ENCODE results near the gene TNS3. TPM values are rescaled to one million over a fixed set of nuclear protein-coding genes. Genes with fewer than 3 reads are reported as not detected.

Gene TNS3
- total RNA-seq, 4 donors from 2014 or later = 27.2 to 110 (median 47.5) TPM

DNA sequence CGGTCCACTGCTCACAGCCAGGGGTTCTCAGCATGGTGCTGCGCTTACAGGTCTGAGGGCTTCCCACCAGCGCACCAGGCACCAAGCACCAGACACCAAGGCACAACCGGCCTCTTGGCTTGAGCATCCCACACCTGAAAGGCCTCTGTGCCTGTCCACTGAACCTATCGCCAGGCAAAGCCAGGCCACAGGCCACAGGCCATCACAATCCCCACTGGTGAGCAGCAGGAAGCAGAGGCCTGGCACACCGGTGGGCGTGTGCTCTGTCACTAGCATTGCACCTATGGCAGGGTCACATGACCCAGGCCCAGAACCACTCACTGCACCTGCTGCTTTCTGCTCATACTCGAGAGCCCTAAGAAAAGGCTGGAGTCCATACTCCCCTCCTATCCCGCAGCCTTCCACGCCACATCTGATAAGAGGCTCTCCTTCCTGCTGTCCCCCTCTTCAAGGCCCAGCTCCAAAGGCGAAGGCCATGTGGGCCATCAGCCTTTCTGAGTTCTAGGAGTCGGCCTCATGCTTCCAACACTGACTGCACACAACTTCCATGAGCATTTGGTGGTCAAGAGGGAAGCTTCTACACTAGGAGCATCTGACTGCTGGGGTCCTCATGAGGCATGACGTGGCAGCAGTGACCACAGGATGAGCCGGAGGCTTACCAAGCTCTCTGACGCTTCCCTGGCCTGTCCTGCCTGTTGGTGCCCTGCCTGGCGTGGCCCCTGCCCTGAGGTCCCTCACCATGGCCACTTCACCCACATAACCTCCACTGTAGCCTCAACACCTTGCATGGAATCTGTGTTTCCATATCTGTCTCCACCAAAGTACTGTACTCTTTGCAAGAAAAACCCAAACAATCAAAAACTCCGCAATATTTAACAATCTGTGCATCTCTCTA lies 166.3 kb downstream of the TNS3 start:
- Histone ChIP-seq H3K9me3 (no peaks in the 10 kb centered on the region), H3K4me1 (no peaks in the 10 kb centered on the region), H3K27ac (no peak overlapping the region), H3K27me3 (no peaks in the 10 kb centered on the region), H3K36me3 (no peaks in the 10 kb centered on the region), H3K4me3 (no peak overlapping the region)
- TF ChIP-seq POLR2A (IDR thresholded peaks at IDR 0.05) = no peak
- TF ChIP-seq, protein P1, sequence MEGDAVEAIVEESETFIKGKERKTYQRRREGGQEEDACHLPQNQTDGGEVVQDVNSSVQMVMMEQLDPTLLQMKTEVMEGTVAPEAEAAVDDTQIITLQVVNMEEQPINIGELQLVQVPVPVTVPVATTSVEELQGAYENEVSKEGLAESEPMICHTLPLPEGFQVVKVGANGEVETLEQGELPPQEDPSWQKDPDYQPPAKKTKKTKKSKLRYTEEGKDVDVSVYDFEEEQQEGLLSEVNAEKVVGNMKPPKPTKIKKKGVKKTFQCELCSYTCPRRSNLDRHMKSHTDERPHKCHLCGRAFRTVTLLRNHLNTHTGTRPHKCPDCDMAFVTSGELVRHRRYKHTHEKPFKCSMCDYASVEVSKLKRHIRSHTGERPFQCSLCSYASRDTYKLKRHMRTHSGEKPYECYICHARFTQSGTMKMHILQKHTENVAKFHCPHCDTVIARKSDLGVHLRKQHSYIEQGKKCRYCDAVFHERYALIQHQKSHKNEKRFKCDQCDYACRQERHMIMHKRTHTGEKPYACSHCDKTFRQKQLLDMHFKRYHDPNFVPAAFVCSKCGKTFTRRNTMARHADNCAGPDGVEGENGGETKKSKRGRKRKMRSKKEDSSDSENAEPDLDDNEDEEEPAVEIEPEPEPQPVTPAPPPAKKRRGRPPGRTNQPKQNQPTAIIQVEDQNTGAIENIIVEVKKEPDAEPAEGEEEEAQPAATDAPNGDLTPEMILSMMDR (IDR thresholded peaks at IDR 0.05) = no peak
- no peak for DNase-seq
- intact Hi-C loops (cut with DNase I; ENCODE audit: low total_unique reads) = no loop called here

DNA sequence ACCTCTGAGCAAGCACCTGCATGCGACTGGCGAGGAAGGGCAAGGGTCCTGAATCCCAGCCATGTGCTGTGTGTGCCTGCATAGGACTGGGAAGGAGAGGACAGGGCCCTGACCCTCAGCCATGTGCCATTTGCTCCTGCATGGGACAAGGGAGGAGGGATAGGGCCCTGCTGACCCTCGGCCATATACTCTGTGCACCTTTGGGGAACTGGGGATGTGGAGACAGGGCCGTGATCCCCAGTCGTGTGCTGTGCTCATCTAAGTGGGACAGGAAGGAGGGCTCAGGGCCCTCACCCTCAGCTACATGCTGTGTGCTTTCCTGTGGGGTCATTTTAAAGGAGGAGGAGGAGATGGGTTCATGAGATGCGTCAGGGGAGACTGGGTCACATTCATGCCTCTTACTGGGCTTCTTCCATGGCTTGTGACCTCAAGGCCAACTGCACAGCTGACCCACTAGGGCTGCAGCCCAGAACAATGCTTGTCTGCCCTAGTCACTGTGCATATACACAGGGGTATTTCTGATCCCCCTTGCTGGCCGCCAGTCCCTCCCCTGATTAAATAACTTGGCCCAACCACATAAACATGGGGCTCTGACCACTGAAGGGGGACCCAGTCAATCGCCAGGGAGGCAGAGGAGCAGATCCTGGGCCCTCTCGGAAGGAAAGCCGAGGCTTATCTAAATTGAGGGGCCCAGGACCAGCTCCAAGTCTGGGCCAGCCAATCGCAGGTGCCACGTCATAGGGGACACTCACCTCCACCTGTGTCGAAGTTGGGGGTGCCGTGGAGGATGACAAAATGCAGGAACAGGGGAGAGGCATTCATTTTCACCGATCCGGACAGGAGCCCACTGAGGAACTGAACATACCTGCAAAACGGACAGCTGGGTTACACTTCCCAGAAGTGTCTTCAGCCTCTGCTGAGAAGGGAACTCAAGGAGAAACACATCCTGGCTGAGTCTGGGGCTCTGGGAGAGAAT lies 167.3 kb downstream of the TNS3 start:
- H3K27ac ChIP-seq = no peak overlapping the region
- no peak overlapping the region for H3K4me3 ChIP-seq
- H3K36me3 ChIP-seq = no peaks in the 10 kb centered on the region
- H3K4me1 ChIP-seq = no peaks in the 10 kb centered on the region
- intact Hi-C loops (cut with DNase I; ENCODE audit: low total_unique reads) = no loop called here
- DNase-seq = peak in 1 of 2 donors; percentile 7
- no peaks in the 10 kb centered on the region for H3K9me3 ChIP-seq
- H3K27me3 ChIP-seq = no peaks in the 10 kb centered on the region
- no peak for TF ChIP-seq POLR2A (IDR thresholded peaks at IDR 0.05)
- TF ChIP-seq, protein P1 (IDR thresholded peaks at IDR 0.05) = no peak

DNA sequence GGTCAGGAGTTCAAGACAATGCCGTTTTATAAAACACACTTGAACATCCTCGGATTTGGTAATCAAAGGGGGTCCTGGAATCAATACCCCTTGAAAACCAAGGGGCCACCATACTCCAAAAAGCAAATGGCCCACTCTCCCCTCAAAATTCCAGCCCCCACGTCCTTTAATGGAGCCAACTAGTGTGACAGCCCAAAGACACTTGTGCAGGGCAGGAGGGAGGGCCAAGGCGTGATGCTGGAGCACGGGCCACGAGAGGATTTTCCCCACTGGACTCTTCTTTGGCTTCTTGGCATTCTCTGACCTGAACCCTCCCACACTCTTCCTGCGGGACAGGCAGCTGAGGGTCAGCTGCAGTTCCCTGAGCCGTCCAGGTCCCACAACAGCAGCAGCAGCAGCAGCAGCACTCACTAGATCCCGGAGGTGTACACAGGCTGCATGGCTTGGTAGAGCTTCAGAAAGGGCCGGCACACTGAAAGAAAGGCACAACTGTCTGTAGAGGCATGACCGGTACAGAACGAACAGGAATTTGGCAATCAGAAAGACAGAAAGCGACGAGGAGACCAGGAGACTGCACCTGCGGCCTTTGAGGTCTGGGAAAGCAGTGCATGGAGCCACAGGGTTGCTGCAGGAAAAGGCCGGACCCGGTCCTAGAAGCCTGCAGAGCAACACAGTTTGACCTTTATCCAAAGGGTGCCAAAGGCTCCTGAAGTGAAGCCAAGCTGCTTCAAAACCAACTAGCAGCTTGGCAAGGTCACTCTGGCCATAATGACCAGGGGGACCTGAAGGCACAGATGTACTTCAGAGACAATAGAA lies 168.2 kb downstream of the TNS3 start:
- Histone ChIP-seq H3K36me3 (no peaks in the 10 kb centered on the region), H3K9me3 (no peaks in the 10 kb centered on the region), H3K27me3 (no peaks in the 10 kb centered on the region), H3K4me3 (no peak overlapping the region), H3K27ac (no peak overlapping the region), H3K4me1 (no peaks in the 10 kb centered on the region)
- no peak for TF ChIP-seq POLR2A (IDR thresholded peaks at IDR 0.05)
- TF ChIP-seq, protein P1 (IDR thresholded peaks at IDR 0.05) = no peak
- intact Hi-C loops (cut with DNase I; ENCODE audit: low total_unique reads) = no loop called here
- DNase-seq = peak in 1 of 2 donors; percentile 14

DNA sequence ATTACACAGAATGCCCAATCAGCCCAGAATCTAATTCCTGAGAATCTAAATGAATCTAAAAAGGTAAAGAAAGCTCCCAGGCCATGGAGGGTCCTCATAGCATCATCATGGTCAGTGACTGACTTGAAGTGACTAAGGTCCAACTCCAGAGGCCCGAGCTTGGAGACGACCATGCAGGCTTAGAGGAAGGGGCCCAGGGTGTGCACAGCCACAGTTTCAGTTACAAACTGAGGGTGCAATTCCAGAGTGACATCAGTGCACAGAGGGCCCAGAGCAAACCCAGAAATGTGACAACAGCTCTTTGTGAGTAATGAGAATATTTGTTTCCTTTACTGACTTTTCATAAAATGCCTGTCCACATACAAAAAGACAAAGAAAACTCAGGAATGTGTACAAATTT lies 170.0 kb downstream of the TNS3 start:
- intact Hi-C loops (cut with DNase I; ENCODE audit: low total_unique reads) = no loop called here
- H3K9me3 ChIP-seq = no peaks in the 10 kb centered on the region
- no peak for DNase-seq
- H3K27me3 ChIP-seq = no peaks in the 10 kb centered on the region
- TF ChIP-seq, protein P1 (IDR thresholded peaks at IDR 0.05) = no peak
- no peak for TF ChIP-seq POLR2A (IDR thresholded peaks at IDR 0.05)
- H3K27ac ChIP-seq = no peak overlapping the region
- H3K36me3 ChIP-seq = no peaks in the 10 kb centered on the region
- H3K4me1 ChIP-seq = peaks cover 0 to 6% of the 10 kb centered on the region in 2 donors
- H3K4me3 ChIP-seq = no peak overlapping the region

All from uterus (tissue), 4 donors.